ENCODE results near the gene TBC1D25.
A peak's percentile ranks its signal among the peaks of the same experiment; 100 is the strongest.

TBC1D25 gene

DNA sequence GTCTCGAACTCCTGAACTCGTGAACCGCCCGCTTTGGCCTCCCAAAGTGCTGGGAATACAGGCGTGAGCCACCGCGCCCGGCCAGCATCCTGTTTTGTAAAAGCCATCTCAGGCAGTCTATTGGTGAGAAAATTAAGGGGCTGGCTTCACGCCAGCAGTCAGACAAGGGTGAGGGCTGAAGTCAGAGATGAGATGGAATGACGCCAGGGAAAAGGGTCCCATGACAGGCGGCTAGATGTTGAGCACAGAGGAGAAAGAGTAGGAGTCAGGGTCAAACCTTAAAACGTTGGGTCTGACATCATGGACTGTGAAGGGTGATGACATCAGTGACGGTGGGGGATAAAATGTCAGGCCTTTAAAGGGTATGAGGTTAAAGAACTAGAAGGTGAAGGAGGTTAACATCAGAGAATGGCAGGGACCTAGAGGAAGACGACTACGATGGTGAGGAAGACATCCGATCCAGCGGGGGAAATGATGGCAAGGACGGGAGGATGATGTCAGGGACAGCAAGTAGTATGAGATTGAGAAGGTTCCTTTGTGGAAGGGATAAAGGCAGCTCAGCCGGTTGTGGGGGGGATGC lies 34.3 kb downstream of the TBC1D25 start:
- DNase-seq: no peak

DNA sequence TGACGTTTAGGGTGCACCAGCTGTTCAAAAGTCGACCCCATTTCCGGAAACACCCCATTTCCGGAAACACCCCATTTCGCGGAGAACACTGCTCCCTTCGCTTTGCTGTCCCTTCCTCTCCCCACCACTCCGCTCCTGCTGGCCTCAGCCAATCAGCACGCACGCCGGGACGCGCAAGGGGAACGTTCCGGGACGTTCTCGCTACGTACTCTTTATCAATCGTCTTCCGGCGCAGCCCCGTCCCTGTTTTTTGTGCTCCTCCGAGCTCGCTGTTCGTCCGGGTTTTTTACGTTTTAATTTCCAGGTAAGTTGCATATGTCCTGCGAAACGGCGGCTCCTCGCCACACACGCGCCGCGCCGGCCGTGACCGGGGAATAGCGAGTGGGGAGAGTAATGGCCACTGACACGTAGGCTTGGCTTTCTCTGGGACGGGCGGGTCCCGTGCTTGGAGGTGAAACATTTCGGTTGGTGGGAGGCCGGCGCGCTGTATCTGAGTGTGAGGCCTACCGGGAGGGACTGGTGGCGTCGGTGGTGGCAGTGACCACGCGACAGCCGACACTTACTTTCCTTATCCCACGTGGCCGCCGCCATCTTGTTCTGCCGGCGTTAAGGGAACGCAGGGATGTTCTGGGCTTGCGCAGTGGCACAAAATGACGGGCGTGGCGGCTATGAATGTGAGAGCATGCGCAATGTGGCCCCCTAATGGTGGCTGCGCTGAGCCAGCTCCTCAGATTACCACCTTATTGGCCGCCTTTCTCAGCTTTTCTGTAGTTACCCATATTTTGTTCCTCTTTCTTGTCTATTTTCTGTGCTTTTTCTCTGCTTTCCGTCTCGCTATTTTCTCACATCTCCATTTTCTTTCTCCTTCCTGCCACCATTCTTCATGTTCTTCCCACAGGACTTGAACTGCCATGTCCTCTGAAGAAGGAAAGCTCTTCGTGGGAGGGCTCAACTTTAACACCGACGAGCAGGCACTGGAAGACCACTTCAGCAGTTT lies 35.1 kb downstream of the TBC1D25 start, which contains the start of gene RBM3:
TSS of gene RBM3 (plus strand) at position 215 of the 997 bp plus-strand sequence. CDS start at position 912, 697 bp downstream.
- peak; percentile 95 for DNase-seq

DNA sequence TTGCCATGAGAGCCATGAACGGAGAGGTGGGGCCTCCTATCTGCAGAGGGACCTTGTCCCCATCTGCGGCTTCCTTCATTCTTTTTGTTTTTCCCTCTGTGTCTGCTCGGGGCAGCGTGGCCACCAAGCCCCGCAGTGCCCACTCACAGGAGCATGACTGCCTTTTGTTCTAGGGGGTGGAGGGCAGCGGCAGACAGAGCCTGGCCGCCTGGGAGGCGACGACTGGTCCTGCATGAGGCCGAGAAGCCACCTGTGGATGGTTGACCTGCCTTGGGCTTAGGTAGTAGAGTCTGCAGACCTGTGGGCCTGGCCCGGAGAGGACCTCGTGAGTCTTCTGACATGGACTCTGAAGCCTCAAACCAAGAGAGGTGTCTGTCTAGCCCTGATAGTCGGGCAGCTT lies 36.1 kb downstream of the TBC1D25 start:
- DNase-seq: no peak

DNA sequence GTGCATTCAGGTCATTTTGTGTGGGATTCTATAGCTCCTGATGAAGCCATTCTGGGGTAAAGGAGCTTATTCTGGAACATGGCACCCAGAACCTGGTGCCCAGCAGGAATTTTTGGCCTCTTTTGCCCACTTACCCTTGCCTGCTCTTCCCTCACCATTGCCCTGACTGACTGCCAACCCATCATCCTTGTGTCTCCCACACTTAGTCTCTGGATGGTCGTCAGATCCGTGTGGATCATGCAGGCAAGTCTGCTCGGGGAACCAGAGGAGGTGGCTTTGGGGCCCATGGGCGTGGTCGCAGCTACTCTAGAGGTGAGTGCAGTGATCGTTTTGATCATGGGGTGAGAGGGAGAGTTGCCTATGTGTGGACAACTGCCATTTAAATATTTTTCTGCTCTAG lies 36.6 kb downstream of the TBC1D25 start:
- DNase-seq: no peak

DNA sequence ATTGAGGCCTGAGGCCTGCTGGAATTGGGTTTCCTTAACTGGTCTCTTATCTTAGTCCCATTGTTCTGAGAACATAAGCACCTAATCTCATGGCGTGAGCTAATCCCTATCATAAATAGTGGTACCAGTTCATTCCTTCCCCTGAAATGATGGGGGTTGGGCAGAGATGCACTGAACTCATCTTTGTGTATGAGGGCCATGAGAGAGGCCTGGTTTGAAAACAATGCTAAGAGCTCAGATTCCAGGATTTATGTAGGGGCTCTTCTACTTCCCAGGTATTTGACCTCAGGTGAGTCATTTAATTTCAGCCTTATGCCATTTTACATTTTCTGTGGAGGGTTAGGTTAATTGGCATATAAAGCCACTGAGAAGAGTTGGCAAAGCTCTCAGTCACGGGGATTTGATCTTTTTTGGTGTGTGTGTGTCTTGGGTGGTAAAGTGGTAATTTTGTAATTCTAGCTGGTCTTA lies 39.2 kb downstream of the TBC1D25 start:
- no peak for DNase-seq

DNA sequence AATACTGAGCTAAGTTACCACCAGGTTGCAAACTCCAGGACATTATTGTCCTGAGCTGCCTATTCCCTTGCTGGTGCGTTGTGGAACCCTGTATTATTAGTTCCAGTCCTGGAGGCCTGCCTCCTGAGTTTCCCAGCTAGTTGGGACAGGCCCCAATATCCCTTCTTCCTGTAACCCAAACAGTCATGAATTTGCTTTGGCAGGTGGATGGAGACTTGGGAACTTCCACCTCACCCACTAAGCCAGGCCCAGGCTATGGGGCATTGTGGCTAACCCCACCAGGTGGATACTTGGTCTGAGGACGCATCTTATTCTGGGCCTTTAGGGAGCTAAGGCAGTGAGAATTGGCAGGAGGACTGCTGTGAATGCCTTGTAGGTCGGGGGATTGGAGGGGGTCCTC lies 39.7 kb downstream of the TBC1D25 start:
- no peak for DNase-seq

DNA sequence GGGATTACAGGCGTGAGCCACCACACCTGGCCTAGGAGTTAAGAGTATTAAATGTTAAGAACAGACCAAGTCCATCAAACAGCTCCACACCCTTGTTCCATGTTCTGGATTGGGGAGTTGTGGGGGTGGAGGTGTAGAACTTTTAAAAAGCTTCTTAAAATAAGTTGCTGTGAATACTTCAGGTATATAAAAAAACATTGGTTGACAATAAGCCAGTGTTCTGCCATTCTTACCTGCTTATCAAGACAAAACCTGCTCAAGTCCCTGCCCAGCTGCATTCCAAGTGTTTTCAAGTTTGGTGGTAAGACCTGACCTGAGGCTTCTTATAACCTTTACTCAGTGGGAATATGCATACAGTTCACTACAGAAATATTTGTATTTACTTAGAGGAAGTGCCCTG lies 41.1 kb downstream of the TBC1D25 start:
- DNase-seq: no peak

DNA sequence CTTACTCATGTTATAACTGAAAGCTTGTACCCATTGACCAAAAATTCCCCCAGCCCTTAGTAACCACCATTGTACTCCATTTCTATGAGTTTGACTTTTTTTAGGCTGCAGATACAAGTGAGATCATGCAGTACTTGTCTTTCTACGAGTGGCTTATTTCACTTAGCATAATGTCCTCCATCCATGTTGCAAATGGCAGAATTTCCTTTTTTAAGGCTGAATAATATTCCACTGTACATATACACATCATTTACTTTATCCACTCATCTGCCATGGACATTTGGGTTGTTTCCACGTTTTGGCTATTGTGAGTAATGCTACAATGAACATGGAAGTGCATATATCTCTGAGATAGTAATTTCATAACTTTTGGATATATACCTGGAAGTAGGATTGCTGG lies 45.2 kb downstream of the TBC1D25 start:
- no peak for DNase-seq

DNA sequence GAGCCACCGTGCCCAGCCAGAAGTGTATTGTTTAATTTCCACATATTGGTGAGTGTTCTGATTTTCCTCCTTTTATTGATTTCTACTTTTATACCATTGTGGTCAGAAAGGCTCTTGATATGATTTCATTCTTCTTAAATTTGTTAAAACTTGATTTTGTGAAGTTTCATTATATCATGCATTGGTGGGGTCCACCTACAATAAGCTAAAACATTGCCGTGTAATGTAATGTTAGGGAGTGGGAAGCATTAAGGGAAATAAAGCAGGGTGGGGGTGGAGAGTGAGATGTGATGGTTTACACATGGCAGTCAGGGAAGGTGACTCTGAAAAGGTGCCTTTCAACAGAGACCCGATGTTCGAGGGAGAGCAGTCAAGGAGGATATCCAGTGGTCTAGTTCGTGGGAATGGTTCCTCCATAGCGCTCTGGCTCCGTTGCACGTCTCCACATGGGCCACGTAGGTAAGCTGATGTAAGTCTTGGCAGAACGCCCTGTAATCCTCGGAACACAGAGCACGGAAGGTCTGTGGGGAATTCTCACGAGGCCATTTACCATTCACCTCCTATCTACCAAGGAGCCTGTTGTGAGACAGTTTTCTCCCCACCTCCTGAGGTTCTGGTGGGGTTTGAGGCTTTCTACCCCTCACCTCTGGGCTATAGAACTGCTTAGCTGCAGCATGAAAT lies 50.1 kb downstream of the TBC1D25 start:
- peak; percentile 5 for DNase-seq

DNA sequence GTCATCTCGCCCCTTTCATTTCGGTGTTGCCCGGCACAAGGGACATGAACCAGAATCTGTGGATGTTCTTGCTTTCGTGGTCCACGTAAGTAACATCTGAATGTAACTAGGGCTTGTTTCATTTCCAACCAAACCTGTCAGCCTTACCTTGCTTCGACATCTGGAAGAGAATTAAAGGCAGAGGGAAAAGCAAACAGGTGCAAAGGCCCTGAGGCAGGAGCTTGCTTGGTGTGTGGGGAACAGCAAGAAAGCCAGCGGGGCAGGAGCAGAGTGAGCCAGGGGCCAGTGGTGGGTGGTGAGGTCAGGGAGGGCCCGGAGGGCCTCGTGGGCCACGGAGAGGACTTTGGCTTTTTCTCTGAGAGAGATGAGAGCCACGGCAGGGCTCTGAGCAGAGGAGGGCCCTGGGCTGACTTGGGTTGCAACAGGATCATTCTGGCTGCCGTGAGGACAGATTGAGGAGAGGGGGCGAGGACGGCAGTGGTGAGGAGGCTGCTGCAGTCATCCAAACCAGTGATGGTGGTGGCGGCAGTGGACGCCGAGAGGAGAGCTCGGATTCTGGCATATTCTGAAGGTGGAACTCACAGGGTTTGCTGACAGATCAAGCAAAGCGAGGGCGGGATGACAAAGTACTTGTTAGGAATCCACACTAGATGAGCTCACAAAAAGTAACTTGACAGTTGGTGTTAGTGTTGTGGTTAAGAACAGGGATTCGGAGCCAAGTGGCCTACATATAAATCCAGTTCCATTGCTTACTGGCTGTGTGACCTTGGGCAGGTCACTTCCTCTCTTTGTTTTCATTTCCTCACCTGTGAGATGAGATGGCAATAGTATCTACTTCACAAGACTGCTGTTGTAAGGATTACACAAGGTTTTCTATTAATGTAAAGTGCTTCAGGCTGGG lies 50.9 kb downstream of the TBC1D25 start:
- DNase-seq: no peak

DNA sequence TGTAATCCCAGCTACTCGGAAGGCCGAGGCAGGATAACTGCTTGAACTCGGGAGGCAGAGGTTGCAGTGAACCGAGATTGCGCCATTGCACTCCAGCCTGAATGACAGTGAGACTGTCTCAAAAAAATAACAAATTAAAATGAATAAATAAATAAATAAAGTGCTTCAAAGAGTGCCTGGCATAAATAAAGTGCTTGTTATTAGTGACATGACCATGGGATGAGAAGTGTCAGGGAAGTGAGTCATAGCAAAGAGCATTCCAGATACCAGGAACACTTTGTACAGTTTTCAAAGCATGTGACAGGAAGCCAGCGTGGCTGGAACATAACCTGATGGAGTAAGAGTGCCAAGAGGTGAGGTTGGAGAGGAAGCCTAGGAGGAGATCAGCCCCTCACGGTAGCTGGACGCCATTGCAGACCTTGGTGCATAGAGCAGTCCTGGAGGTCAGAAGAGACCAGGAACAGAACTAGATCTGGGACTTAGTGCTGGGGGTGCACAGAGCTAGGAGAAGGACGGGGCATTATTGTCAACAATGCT lies 51.8 kb downstream of the TBC1D25 start:
- DNase-seq: no peak

DNA sequence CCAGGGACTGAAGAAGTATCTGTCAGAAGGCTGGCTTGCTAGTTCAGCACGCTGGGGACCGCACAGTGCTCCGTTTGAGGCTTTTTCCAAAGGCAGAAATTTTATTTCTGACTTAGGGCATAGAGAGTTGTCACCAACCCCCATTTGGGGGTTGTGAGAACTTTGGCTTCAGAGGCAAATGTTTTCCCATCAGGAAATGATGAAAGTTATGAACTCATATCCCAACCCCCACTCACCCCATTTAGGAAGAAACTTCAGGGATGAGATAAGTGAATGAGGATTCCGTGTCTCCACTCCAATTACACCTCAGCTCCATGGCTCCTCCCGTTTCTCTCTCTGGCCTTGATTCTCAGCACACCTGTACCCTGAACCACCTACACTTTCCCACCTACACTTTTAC lies 53.5 kb downstream of the TBC1D25 start:
- DNase-seq: no peak

DNA sequence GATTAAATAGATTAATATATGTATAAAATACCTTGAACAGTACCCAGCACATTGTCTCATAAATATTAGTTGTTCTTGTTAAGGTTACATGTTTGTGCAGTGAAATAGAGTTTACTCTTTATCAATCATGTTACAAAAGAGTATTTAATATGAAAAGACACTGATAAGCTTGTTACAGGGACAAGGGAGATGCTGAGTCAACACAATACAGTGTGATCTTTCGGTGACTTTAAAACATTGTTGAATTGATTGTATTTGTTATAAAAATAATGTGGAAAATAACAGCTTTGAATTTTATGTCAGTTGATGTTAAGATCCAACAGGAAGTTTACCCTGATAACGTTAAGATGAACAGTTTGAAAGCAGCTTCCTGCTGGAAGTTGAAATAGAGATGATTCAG lies 56.4 kb downstream of the TBC1D25 start:
- DNase-seq: no peak

DNA sequence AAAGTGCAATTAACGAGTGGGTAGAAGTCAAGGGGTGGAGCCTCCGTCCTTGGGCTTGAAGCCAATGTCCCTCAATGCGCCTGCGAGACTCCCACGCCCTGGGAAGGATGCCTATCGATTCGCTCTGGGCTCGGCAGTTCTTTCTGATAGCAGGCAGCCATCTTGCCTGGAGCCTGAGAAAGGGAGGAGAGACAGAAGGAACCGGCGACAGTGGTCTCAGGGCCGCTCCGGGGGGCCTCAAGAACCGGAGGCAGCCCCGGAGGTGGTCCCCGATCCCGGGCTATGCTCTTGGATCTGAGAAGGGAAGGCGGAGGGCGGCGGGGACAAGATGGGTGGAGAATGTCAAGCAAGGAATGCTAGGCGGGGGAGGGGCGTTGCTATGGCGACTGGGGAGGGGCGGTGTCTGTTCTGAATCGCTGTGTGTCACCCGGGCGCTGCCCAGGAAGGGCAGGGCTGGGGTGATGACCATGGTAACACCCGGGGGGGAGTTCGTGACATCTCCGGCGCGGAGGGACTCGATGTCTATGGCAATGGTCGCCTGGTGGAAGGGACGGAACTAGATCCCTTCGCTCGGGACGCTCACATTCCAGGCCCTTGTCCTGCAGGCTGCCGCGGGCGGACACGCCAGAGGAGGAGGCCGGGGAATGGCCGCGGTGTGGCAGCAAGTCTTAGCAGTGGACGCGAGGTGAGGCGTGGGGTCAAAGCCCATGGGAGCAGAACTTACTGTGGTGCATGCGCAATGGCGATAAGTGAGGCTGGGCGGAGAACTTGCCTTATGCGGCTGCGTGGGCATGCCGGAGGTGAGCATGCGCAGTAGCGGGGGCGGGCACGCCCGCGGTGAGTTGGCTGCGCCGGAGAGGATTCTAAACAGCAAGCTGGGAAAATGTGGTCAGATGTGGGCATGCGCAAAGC lies 58.1 kb downstream of the TBC1D25 start, which contains the start of gene WDR13:
TSS of gene WDR13 (plus strand) at position 140 of the 912 bp plus-strand sequence. CDS start at position 645, 505 bp downstream.
- peak; percentile 92 for DNase-seq

DNA sequence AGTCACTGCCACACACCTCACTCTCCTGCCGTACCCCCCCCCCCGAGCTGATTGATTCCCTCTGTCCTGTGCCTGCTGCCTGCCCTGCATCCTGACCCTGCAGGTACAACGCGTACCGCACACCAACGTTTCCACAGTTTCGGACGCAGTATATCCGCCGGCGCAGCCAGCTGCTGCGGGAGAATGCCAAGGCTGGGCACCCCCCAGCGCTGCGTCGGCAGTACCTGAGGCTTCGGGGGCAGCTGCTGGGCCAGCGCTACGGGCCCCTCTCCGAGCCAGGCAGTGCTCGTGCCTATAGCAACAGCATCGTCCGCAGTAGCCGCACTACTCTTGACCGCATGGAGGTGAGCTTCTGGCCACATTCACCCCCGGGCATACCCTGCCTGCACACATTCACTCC lies 59.1 kb downstream of the TBC1D25 start:
- no peak for DNase-seq

DNA sequence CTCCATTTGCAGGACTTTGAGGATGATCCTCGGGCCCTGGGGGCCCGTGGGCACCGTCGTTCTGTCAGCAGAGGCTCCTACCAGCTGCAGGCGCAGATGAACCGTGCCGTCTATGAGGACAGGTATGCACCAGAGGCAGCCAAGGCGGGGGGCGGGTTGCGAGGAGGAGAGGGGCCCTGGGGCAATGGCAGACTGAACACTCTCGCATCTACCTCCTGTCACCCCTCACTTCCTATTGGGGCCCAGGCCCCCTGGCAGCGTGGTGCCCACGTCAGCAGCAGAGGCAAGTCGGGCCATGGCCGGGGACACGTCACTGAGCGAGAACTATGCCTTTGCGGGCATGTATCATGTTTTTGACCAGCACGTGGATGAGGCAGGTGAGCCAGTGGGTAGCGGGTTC lies 59.8 kb downstream of the TBC1D25 start:
- no peak for DNase-seq

DNA sequence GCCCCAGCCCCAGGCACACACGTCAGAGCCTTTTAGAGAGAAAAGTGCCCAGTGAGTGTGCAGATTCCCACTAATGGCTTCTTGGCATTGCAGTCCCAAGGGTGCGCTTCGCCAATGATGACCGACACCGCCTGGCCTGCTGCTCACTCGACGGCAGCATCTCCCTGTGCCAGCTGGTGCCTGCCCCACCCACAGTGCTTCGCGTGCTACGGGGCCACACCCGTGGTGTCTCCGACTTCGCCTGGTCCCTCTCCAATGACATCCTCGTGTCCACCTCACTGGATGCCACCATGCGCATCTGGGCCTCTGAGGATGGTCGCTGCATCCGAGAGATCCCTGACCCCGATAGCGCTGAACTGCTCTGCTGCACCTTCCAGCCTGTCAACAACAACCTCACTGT lies 60.7 kb downstream of the TBC1D25 start:
- DNase-seq: no peak

DNA sequence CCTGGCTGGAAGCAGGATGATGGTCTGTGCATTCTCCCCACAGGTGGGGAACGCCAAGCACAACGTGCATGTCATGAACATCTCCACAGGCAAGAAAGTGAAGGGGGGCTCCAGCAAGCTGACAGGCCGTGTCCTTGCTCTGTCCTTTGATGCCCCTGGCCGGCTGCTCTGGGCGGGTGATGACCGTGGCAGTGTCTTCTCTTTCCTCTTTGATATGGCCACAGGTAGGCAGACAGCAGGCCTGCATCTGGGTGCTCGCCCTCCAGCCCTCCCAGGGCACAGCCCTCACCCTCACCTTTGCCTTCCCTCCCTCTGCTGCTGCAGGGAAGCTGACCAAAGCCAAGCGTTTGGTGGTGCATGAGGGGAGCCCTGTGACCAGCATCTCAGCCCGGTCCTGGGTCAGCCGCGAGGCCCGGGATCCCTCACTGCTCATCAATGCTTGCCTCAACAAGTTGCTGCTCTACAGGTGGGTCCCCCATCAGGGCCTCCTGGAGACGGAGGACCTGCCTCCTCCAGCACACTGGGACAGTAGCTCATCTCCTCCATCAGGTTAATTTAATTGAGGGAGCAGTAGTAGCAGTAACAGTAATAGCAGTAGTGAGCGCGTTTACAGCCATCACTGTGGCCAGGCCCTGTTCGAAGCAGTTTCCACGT lies 62.4 kb downstream of the TBC1D25 start:
- DNase-seq: no peak

DNA sequence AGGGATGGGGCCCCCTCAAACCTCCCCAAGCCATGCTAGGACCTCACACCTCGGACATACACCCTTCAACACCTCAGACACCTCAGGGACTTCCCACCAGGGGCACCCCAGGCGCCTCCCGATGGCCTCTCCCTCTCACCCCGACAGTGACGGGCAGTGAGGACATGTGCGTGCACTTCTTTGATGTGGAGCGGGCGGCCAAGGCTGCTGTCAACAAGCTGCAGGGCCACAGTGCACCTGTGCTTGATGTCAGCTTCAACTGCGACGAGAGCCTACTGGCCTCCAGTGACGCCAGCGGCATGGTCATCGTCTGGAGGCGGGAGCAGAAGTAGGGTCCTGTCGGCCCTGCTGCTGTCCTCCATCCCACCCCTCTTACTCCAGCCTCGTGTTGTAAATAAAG lies 65.2 kb downstream of the TBC1D25 start:
- no peak for DNase-seq

DNA sequence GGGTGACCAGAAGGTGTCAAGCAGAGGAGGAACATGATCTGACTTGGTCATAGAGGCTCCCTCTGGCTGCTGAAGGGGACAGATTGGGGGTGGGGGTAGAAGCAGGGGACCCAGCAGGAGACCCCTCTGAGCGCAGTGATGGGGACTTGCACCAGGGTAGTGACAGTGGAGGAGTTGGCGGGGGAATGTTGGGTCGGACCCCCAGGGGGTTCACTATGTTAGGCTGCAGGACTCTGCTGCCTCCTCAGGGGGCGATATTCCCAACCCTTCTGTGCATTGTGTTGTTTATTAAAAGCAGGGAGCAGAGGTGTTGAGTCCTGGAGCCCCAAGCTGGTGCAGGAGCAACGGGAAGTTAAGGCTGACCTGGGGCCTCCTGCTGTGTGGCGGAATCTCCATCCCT lies 66.6 kb downstream of the TBC1D25 start:
- DNase-seq: no peak
